Retina (tissue), 1 donor: ENCODE results near the gene MYOF.
"Not testable (repeated sequence)": the region's sequence is repeated elsewhere in the genome, so short reads cannot be mapped to it uniquely, and the experiment has no call there.

Source experiments
- DNase-seq: peaks from one replicate; pipeline ENCODE4 v3.0.0-alpha.2; 2016

Gene MYOF

DNA sequence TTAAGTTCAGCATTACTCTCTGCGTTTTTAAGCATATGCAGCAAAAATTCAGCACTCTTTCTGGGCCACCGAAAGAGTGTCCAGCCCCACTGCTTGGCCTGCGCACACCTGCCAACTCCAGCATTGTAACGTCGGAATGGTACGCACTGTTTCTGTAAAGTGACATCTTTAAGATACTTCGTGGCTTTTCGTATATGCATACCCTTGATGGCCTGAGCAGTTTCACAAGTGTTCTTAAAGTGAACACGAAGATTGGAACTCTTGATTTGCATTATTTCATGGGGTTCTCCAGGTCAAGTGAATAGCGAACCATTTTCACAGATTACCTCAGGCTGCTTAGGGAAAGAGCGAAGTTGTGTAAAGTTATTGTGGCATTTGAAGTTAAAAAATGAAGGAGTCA lies 197.9 kb downstream of the MYOF start:
- DNase-seq: not testable (repeated sequence)

- DNase-seq: no peak
Observed at GRCh38 chr10:93281367-93281720, 200.8 kb downstream of the MYOF start.

- peak; percentile 50 for DNase-seq
Observed at GRCh38 chr10:93280699-93281366, 201.3 kb downstream of the MYOF start.

GRCh38 chr10:93280121-93280698 lies 201.9 kb downstream of the MYOF start:
- DNase-seq: no peak

DNA sequence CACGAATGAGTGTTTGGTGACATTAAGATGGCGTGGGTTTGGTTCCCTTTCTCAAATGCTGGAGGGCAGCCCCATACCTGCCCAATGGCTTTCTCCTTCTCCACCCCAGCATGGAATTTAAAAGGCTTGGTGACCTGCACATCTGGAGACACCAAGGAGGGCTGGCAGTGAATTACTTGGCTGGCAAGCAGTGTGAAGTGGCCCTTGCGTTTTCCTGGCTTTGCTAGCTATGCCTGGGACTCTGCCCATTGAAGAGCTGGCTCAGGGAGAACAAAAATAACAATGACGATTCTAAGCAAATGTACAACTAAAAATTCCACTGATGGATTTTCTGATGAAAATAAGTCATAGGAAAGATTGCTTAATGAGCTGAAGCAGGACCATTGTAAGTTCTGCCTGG lies 204.8 kb downstream of the MYOF start:
- DNase-seq: no peak

DNA sequence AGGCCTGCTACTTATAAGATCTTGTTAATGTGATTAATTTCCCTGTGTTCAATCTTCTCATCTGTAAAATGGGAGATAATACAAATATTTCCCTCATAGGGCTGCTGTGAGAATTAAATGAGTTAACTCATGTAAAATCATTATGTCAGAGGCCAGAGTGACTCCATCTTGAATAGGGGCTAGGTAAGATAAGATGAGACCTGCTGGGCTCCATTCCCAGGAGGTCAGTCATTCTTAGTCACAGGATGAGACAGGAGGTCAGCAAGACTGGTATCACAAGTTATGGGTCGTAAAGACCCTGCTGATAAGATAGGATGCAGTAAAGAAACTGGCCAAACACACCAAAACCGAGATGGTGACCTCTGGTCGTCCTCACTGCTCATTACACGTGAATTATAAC lies 207.7 kb downstream of the MYOF start:
- DNase-seq: no peak

DNA sequence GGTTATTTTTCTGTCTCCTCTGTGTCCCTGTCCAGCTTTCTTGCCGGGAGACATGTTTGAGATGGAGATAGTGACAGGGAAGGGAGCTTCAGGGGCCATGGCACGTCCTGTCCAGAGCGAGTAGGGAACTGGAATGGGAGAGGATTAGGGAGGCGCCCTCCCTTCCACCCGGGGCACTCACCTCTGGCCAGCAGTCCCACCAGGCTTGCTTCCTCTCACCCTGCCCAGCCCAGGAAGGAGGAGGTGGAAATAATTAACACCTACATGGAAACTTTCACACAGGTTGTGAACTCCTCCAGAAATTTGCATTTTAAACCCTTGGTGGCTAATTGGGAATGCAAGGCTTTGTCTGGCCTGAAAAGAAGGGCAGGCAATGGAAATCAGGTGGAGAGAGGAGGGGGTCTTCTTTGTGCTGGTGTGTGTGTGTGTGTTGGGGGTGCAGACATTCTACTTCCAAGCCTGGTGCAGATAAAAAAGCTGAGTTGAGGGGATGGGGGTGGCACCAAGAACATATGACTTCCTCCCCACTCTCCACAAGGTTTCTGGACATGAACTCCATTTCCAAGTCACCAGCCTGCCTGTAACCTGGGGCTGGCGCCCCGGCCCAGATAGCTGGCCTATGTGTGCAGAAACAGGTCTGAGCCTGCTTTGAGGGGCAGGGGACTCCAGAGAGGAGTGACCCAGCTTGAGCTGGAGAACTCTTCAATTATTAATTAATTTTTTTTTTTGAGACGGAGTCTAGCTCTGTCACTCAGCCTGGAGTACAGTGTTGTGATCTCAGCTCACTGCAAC lies 209.1 kb downstream of the MYOF start:
- DNase-seq: no peak

DNA sequence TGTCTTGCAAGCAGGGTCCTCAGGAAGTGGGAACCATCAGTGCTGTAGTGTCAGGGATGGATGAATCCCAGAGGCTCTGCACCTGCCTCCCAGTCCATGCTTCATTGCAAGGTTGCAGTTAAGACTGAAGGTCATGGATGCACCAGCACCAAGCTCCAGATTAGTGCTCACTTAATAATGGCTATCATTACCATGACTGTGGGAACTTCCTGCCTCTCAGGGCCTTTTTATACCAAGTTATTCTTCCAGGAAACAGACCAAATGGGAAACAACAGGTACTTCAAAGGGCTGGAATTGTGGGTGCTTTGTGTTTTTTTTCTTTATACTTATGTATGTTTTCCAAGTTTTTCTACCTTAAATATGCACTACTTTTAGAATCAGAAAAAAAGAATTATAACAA lies 210.8 kb downstream of the MYOF start:
- no peak for DNase-seq

DNA sequence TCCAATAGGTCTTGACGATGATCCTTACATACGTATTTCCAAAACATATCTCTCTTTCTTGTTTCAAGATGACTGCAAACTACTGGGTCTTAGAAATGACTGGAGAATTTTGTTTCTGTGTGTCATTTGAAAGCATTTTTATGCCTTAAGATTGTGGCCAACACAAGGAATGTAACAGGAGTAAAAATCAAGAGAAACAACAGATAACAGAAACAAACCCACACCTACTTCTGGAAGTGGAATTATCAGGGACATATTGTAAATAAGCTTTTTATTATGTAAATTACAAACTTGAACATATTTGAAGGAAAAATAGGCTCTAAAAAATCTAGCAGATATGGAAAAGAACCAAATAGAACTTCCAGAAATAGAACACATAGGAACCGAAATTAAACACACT lies 212.9 kb downstream of the MYOF start:
- DNase-seq: no peak

DNA sequence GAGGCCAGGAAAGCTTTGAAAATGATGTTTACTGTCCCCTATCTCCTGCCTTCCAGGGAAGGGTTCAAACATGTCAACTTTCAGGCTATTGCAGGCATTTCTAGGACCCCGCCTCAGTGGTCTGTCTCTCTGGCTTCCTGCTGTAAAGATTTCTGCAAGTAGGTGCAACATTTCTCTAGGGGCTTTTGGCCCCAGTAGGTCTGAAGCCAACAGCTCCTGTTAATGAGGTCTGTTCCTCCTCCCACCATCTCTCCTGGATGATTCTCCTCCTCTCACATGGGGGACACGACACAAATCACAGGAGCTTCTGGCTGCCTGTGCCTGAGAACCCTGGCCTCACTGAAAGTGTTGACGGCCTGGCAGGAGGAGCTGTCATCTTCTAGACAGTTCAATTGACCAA lies 214.1 kb downstream of the MYOF start:
- no peak for DNase-seq

DNA sequence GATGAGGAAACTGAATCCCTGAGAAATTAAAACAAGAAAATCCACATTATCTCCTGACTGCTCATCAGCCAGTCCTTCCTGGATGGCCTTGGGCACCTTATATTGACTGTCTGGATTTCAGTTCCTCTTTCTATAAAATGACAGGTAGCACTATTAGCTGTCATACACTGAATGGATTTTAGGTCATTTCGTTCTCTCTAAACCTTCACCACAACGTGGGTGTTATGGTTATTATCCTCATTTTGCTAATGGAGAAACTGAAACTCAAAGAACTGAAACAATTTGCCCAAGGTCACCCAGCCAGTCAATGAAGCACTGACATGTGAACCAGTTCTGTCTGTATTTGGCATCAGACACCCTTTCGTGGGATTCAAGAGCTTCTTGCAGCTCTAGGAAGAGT lies 214.6 kb downstream of the MYOF start:
- DNase-seq: no peak

DNA sequence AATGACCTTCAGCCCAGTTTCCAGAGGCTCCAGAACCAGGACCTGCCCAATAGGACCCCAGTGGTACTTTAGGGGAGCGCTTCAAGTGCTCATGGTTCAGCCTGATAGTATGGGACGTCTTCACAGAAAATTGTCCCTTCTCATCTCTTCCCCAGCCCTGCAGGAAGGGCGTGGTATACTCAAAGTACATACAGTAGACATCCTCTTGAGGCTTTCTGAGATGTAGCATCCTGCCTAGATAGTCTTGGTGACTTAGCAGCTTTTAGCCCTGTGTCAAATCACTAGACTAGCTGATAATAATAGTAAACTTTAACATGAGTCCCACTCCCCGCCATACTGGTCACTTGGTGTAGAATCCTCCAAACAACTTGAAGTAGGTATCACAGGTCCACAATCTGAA lies 215.3 kb downstream of the MYOF start:
- DNase-seq: no peak

DNA sequence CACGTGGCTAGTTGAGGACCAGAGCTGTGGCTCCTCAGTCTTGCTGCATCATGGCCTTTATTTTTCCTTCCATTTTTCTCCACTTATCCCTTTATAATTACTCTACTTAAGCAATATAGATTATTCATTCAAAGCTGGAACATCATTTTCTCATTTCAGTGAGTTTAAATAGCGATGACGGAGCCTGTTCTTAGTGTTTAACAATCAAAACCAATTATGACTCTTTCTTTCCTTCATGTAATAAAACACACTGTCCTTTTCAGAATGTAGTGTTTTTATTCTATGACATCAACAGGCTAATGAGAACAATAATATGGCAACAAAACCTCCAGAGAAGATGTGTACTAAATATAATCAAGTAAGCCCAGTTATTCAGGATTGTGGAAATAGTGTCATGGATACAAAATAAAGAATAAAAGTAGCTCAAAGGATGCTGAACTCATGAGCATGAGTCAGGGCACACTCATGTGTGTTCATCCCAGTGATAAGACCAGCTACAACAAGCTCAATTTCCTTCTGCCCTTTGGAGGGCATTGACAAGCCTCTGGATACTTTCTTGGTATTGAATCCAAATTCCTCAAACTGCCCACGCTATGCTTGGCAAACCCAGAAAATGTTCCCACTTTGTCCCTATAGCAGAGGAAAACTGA lies 220.0 kb downstream of the MYOF start:
- no peak for DNase-seq

DNA sequence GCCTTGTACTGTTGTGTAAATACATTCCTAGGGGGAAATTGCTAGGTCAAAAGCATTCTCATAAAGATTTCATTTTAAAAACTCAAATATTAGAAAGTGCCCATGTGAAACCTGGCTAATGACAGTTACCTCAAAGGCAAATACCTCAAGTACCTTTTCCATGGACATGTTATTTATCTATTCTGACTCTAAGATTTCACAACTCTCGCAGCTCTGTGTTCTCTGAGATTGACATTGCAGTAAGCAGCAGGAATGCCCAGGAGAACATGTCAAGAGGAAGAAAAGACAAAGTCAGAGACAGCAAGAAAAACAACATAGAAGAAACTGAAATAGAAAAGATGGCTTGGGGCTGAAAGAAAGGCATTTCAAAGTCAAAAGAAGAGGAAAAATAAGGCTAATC lies 221.0 kb downstream of the MYOF start:
- DNase-seq: no peak

GRCh38 chr10:93259126-93259525 lies 223.0 kb downstream of the MYOF start:
- DNase-seq: no peak
